Measurements from ENCODE around the gene MLXIP. TPM values are rescaled to one million over a fixed set of nuclear protein-coding genes. Genes with fewer than 3 reads are reported as not detected.

Gene MLXIP
- total and polyA plus RNA-seq, 2 of the 13 experiments (the other 11 are each of a cell fraction or from before 2014, with no cell fraction given): 5.3 to 6.7 TPM

GRCh38 chr12:122076743-122077495 is 1.6 kb upstream of the MLXIP start (continued):
- TF ChIP-seq ZFP36 (IDR thresholded peaks at IDR 0.05; ENCODE audit: borderline replicate concordance, low read depth, low read length, partially characterized antibody) (no peak), ATF7-NPFF (CRISPR knock-in tag; IDR thresholded peaks at IDR 0.05; ENCODE audit: low read depth) (0 out of 2 replicates have a peak, but pooled peaks have one; percentile 41), STAG1 (CRISPR knock-in tag; IDR thresholded peaks at IDR 0.05) (no peak), ZNF644 (CRISPR knock-in tag; IDR thresholded peaks at IDR 0.05; ENCODE audit: low read depth) (0 out of 2 replicates have a peak, but pooled peaks have one; percentile 9), JUND (CRISPR knock-in tag; IDR thresholded peaks at IDR 0.05) (no peak), ARHGAP35 (CRISPR knock-in tag; IDR thresholded peaks at IDR 0.05; ENCODE audit: borderline replicate concordance) (no peak), ZNF3 (CRISPR knock-in tag; IDR thresholded peaks at IDR 0.05) (no peak), ZBTB37 (CRISPR knock-in tag; IDR thresholded peaks at IDR 0.05) (no peak), PAXIP1 (CRISPR knock-in tag; conservative IDR thresholded peaks at IDR 0.05) (0 out of 2 replicates have a peak, but pooled peaks have one; percentile 28), ARNTL (CRISPR knock-in tag; IDR thresholded peaks at IDR 0.05) (no peak), HIVEP1 (CRISPR knock-in tag; IDR thresholded peaks at IDR 0.05) (no peak), MTA1 (CRISPR knock-in tag; IDR thresholded peaks at IDR 0.05; ENCODE audit: borderline replicate concordance) (no peak)
- TF ChIP-seq, protein P1, sequence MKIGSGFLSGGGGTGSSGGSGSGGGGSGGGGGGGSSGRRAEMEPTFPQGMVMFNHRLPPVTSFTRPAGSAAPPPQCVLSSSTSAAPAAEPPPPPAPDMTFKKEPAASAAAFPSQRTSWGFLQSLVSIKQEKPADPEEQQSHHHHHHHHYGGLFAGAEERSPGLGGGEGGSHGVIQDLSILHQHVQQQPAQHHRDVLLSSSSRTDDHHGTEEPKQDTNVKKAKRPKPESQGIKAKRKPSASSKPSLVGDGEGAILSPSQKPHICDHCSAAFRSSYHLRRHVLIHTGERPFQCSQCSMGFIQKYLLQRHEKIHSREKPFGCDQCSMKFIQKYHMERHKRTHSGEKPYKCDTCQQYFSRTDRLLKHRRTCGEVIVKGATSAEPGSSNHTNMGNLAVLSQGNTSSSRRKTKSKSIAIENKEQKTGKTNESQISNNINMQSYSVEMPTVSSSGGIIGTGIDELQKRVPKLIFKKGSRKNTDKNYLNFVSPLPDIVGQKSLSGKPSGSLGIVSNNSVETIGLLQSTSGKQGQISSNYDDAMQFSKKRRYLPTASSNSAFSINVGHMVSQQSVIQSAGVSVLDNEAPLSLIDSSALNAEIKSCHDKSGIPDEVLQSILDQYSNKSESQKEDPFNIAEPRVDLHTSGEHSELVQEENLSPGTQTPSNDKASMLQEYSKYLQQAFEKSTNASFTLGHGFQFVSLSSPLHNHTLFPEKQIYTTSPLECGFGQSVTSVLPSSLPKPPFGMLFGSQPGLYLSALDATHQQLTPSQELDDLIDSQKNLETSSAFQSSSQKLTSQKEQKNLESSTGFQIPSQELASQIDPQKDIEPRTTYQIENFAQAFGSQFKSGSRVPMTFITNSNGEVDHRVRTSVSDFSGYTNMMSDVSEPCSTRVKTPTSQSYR (CRISPR knock-in tag; IDR thresholded peaks at IDR 0.05; ENCODE audit: borderline replicate concordance): no peak
- TF ChIP-seq, protein P2, sequence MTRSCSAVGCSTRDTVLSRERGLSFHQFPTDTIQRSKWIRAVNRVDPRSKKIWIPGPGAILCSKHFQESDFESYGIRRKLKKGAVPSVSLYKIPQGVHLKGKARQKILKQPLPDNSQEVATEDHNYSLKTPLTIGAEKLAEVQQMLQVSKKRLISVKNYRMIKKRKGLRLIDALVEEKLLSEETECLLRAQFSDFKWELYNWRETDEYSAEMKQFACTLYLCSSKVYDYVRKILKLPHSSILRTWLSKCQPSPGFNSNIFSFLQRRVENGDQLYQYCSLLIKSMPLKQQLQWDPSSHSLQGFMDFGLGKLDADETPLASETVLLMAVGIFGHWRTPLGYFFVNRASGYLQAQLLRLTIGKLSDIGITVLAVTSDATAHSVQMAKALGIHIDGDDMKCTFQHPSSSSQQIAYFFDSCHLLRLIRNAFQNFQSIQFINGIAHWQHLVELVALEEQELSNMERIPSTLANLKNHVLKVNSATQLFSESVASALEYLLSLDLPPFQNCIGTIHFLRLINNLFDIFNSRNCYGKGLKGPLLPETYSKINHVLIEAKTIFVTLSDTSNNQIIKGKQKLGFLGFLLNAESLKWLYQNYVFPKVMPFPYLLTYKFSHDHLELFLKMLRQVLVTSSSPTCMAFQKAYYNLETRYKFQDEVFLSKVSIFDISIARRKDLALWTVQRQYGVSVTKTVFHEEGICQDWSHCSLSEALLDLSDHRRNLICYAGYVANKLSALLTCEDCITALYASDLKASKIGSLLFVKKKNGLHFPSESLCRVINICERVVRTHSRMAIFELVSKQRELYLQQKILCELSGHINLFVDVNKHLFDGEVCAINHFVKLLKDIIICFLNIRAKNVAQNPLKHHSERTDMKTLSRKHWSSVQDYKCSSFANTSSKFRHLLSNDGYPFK (CRISPR knock-in tag; IDR thresholded peaks at IDR 0.05; ENCODE audit: borderline replicate concordance): no peak
- TF ChIP-seq, protein P3, sequence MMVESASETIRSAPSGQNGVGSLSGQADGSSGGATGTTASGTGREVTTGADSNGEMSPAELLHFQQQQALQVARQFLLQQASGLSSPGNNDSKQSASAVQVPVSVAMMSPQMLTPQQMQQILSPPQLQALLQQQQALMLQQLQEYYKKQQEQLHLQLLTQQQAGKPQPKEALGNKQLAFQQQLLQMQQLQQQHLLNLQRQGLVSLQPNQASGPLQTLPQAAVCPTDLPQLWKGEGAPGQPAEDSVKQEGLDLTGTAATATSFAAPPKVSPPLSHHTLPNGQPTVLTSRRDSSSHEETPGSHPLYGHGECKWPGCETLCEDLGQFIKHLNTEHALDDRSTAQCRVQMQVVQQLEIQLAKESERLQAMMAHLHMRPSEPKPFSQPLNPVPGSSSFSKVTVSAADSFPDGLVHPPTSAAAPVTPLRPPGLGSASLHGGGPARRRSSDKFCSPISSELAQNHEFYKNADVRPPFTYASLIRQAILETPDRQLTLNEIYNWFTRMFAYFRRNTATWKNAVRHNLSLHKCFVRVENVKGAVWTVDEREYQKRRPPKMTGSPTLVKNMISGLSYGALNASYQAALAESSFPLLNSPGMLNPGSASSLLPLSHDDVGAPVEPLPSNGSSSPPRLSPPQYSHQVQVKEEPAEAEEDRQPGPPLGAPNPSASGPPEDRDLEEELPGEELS (CRISPR knock-in tag; IDR thresholded peaks at IDR 0.05): peak; percentile 59
